ENCODE data around the gene PLET1. TPM values are rescaled to one million over a fixed set of nuclear protein-coding genes. Genes with fewer than 3 reads are reported as not detected.
A peak's percentile ranks its signal among the peaks of the same experiment; 100 is the strongest.

The PLET1 gene
- total RNA-seq, 1 experiment from 2014 or later: 0.26 TPM

DNA sequence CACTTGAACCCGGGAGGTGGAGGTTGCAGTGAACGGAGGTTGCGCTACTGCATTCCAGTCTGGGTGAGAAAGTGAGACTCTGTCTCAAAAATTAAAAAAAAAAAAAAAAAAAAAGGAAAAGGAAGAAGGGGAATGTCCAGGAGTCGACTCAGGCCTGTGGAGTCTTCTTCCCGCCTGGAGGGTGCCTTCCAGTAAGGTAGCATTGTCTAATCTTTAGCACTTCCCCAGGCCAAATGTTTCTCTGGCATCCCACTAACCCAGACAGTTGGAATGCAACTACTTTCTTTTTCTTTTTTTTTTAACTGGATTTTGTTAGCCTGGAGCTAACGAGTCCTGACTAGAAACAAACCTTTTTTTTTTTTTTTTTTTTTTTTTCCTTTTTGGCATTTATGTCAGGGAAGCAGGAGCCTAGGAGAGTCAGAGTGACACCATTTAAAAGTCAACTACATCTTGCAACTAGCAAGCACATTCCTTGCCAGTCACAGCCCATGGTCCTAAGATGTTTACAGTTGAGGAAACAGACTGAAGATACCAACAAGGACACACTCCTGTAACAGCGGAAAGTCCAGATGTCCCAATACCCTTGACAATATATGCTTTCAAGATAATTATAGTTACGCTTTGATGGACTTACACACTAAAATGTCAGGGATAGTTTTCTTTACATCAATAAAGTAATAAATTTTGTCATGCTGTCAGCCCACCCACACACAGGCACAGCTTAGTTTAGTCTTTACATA, 10.6 kb downstream of the PLET1 start:
- Histone ChIP-seq H3K9ac (ENCODE audit: low read length) (no peak overlapping the region), H3K27me3 (ENCODE audit: low read length) (no peaks in the 10 kb centered on the region), H3F3A (ENCODE audit: low read length, unreplicated experiment) (no peaks in the 10 kb centered on the region), H3K9me3 (ENCODE audit: low read length) (no peaks in the 10 kb centered on the region), H3K4me2 (ENCODE audit: low read length) (no peak overlapping the region), H3K4me1 (ENCODE audit: insufficient read depth, low read length) (peaks cover 30% of the 10 kb centered on the region), H3K4me3 (ENCODE audit: low read length) (no peak overlapping the region), H3K36me3 (ENCODE audit: low read depth, low read length) (no peaks in the 10 kb centered on the region), H4K20me1 (ENCODE audit: low read length) (no peaks in the 10 kb centered on the region), H3K9me2 (replicated peaks; ENCODE audit: low read length) (no peaks in the 10 kb centered on the region), H3K27ac (ENCODE audit: low read length) (no peak overlapping the region), H3K79me2 (ENCODE audit: low read length) (no peaks in the 10 kb centered on the region), H2AFZ (ENCODE audit: low read length) (no peak overlapping the region)
- intact Hi-C loops (cut with micrococcal nuclease): no loop called here
- ATAC-seq (no peak), DNase-seq (no peak)
- BruUV-seq (replicated peaks): no TSS peak
- TF ChIP-seq, protein P1, sequence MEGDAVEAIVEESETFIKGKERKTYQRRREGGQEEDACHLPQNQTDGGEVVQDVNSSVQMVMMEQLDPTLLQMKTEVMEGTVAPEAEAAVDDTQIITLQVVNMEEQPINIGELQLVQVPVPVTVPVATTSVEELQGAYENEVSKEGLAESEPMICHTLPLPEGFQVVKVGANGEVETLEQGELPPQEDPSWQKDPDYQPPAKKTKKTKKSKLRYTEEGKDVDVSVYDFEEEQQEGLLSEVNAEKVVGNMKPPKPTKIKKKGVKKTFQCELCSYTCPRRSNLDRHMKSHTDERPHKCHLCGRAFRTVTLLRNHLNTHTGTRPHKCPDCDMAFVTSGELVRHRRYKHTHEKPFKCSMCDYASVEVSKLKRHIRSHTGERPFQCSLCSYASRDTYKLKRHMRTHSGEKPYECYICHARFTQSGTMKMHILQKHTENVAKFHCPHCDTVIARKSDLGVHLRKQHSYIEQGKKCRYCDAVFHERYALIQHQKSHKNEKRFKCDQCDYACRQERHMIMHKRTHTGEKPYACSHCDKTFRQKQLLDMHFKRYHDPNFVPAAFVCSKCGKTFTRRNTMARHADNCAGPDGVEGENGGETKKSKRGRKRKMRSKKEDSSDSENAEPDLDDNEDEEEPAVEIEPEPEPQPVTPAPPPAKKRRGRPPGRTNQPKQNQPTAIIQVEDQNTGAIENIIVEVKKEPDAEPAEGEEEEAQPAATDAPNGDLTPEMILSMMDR (conservative IDR thresholded peaks at IDR 0.05; ENCODE audit: low read depth, low read length): no peak
- TF ChIP-seq EZH2phosphoT487 (IDR thresholded peaks at IDR 0.05; ENCODE audit: borderline replicate concordance, low read length): no peak
- no peak for TF ChIP-seq EZH2 (IDR thresholded peaks at IDR 0.05; ENCODE audit: low read length, unreplicated experiment)
- POLR2A ChIA-PET (ENCODE audit: unreplicated experiment): no interaction called here
- CTCF ChIA-PET: interaction anchor here (0.7 kb wide), 1 partner anchor 313 kb away, joined by 3 read pairs; the partner anchor contains the start of gene DIXDC1

DNA sequence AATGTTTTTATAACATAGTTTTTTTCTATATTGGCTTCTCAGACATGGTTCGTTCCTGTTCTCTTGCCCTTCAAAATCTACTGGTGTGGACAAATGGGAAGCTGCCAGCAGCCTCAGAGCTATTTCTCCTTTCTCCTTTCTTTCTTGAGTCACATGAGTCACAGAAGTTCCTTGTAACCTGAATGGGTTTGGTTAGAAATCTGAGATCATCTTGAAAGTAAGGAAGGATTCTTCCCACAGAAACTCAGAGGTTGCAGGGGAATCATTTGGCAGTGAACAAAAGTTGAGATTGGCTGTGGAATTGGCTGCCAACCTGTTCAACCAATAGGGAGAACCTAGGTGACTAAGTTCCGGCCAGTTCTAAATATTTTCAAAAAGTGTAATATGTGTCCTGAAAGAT, 12.5 kb downstream of the PLET1 start:
- ChIA-PET POLR2A (ENCODE audit: unreplicated experiment) (interaction anchor here (0.5 to 0.9 kb wide), 3 partner anchors 83 to 126 kb away, joined by 3 to 6 read pairs (median 3); no protein-coding TSS in a partner anchor), CTCF (interaction anchor here (0.6 to 1.0 kb wide), 3 partner anchors 29 to 34 kb away, joined by 3 to 7 read pairs (median 3); no protein-coding TSS in a partner anchor)
- Histone ChIP-seq H3K79me2 (ENCODE audit: low read length) (no peaks in the 10 kb centered on the region), H3K4me1 (ENCODE audit: insufficient read depth, low read length) (peaks cover 26% of the 10 kb centered on the region), H3K27me3 (ENCODE audit: low read length) (no peaks in the 10 kb centered on the region), H3K4me3 (ENCODE audit: low read length) (no peak overlapping the region), H3K4me2 (ENCODE audit: low read length) (peak overlapping the region; percentile 58), H3K36me3 (ENCODE audit: low read depth, low read length) (no peaks in the 10 kb centered on the region), H3K27ac (ENCODE audit: low read length) (peak overlapping the region; percentile 74), H3K9ac (ENCODE audit: low read length) (peak overlapping the region; percentile 2; the same call in 1 of the 2 replicates), H3F3A (ENCODE audit: low read length, unreplicated experiment) (no peaks in the 10 kb centered on the region), H2AFZ (ENCODE audit: low read length) (no peak overlapping the region), H3K9me2 (replicated peaks; ENCODE audit: low read length) (no peaks in the 10 kb centered on the region), H3K9me3 (ENCODE audit: low read length) (no peaks in the 10 kb centered on the region), H4K20me1 (ENCODE audit: low read length) (no peaks in the 10 kb centered on the region)
- DNase-seq (peak; percentile 86), ATAC-seq (peak; percentile 64)
- intact Hi-C loops (cut with micrococcal nuclease): no loop called here
- TF ChIP-seq EZH2phosphoT487 (IDR thresholded peaks at IDR 0.05; ENCODE audit: borderline replicate concordance, low read length) (no peak), EZH2 (IDR thresholded peaks at IDR 0.05; ENCODE audit: low read length, unreplicated experiment) (no peak)
- TF ChIP-seq, protein P1 (conservative IDR thresholded peaks at IDR 0.05; ENCODE audit: low read depth, low read length): no peak
- BruUV-seq (replicated peaks): no TSS peak

DNA sequence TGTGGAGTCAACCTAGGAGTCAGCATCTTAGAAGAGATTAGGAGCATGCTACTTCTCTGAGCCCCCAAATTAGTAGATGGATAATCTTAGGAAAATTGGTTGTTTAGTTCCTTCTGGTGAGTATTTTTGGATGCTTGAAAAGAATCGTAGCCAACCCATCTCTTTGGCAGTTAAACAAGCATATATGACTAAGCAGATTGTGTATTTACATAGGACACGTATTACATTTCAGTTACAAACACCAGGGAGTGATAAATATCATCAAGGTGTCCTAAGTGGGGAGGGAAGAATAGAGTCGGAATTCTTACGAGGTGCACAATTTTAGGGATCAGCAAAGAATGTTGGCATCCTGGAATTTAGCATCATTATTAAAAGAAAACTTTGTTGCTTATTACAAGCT, 13.5 kb downstream of the PLET1 start:
- no peak for TF ChIP-seq EZH2 (IDR thresholded peaks at IDR 0.05; ENCODE audit: low read length, unreplicated experiment)
- TF ChIP-seq, protein P1 (conservative IDR thresholded peaks at IDR 0.05; ENCODE audit: low read depth, low read length): no peak
- TF ChIP-seq EZH2phosphoT487 (IDR thresholded peaks at IDR 0.05; ENCODE audit: borderline replicate concordance, low read length): no peak
- Histone ChIP-seq H2AFZ (ENCODE audit: low read length) (no peak overlapping the region), H4K20me1 (ENCODE audit: low read length) (no peaks in the 10 kb centered on the region), H3K9me2 (replicated peaks; ENCODE audit: low read length) (no peaks in the 10 kb centered on the region), H3K4me3 (ENCODE audit: low read length) (peak overlapping the region; percentile 16; the same call in 1 of the 2 replicates), H3K27me3 (ENCODE audit: low read length) (no peaks in the 10 kb centered on the region), H3K27ac (ENCODE audit: low read length) (peak overlapping the region; percentile 74), H3K4me1 (ENCODE audit: insufficient read depth, low read length) (peaks cover 26% of the 10 kb centered on the region), H3K79me2 (ENCODE audit: low read length) (no peaks in the 10 kb centered on the region), H3K9me3 (ENCODE audit: low read length) (no peaks in the 10 kb centered on the region), H3K9ac (ENCODE audit: low read length) (no peak overlapping the region), H3F3A (ENCODE audit: low read length, unreplicated experiment) (no peaks in the 10 kb centered on the region), H3K4me2 (ENCODE audit: low read length) (peak overlapping the region; percentile 58), H3K36me3 (ENCODE audit: low read depth, low read length) (no peaks in the 10 kb centered on the region)
- ChIA-PET CTCF (no interaction called here), POLR2A (ENCODE audit: unreplicated experiment) (no interaction called here)
- DNase-seq: peak; percentile 82
- intact Hi-C loops (cut with micrococcal nuclease): loop anchor here (1.0 to 2.0 kb wide), 2 partner anchors 8 to 20 kb away; partner anchors contain the start of gene PTS
- BruUV-seq (replicated peaks): no TSS peak
- peak; percentile 90 for ATAC-seq

Measured in PC-3 (cell line).